SU-DHL-6 (cell line): ENCODE measurements around the gene ZHX3.

Source experiments
- H2AFZ ChIP-seq: fragments of 200-600 bp; sonication (generic); 2 replicates; pipeline ENCODE4 v1.6.1; 2014; ENCODE audit warnings: low read depth, mild to moderate bottlenecking, moderate library complexity, mixed read lengths, antibody characterized with exemption, low read length; ENCODE audit not compliant: severe bottlenecking
- H3F3A ChIP-seq: fragments of 200-600 bp; shearing (Covaris generic); 2 replicates; pipeline ENCODE4 v1.6.0; 2016; ENCODE audit warnings: antibody characterized with exemption, mild to moderate bottlenecking; ENCODE audit not compliant: insufficient read depth
- H3K27ac ChIP-seq: fragments of 200-600 bp; sonication (generic); 2 replicates; pipeline ENCODE4 v1.5.1; 2016; ENCODE audit warnings: low read depth, mild to moderate bottlenecking, low read length, moderate library complexity, mixed read lengths
- H3K27me3 ChIP-seq: fragments of 200-600 bp; sonication (generic), shearing (Covaris generic); 2 replicates; pipeline ENCODE4 v1.6.0; 2014; ENCODE audit warnings: mild to moderate bottlenecking, low read length
- H3K36me3 ChIP-seq: fragments of 200-600 bp; sonication (generic); 2 replicates; pipeline ENCODE4 v1.6.1; 2014; ENCODE audit warnings: mild to moderate bottlenecking, low read length, mixed read lengths
- H3K4me2 ChIP-seq: fragments of 300-600, 200-600 bp; shearing (Covaris generic), sonication (generic); 2 replicates; pipeline ENCODE4 v1.6.0; 2014; ENCODE audit warnings: low read length, low read depth, mild to moderate bottlenecking; ENCODE audit not compliant: poor library complexity, severe bottlenecking
- H3K4me3 ChIP-seq: fragments of 200-600 bp; sonication (generic); 2 replicates; pipeline ENCODE4 v1.5.1; 2014; ENCODE audit warnings: antibody characterized with exemption, low read length, mild to moderate bottlenecking, mixed read lengths; ENCODE audit not compliant: insufficient read depth, poor library complexity, severe bottlenecking
- H3K79me2 ChIP-seq: fragments of 200-600 bp; sonication (generic); 2 replicates; pipeline ENCODE4 v1.6.1; 2014; ENCODE audit warnings: mild to moderate bottlenecking, low read length, moderate library complexity; ENCODE audit not compliant: insufficient read depth
- H3K9ac ChIP-seq: fragments of 200-600 bp; sonication (generic); 2 replicates; pipeline ENCODE4 v1.7.0; 2014; ENCODE audit warnings: mild to moderate bottlenecking, low read length
- H3K9me2 ChIP-seq: fragments of 200-600 bp; sonication (generic); replicated peaks from 2 replicates; pipeline ENCODE4 v1.6.1; 2014; ENCODE audit warnings: low read length; ENCODE audit not compliant: insufficient read depth
- H3K9me3 ChIP-seq: fragments of 200-600 bp; sonication (generic); 2 replicates; pipeline ENCODE4 v1.6.1; 2014; ENCODE audit warnings: low read length, mixed read lengths; ENCODE audit not compliant: insufficient read depth
- H4K20me1 ChIP-seq: fragments of 200-600 bp; sonication (generic); 2 replicates; pipeline ENCODE4 v1.6.1; 2014; ENCODE audit warnings: low read depth, mild to moderate bottlenecking, antibody characterized with exemption, low read length, moderate library complexity, mixed read lengths
- EZH2phosphoT487 ChIP-seq: fragments of 200-600 bp; sonication (generic), shearing (Covaris generic); conservative IDR thresholded peaks from 2 replicates; pipeline ENCODE4 v1.6.1; 2018; ENCODE audit warnings: mild to moderate bottlenecking, antibody characterized with exemption, low read length, moderate library complexity, mixed read lengths
- TF ChIP-seq, protein P1 (sequence below): fragments of 200-600 bp; sonication (generic); IDR thresholded peaks from one replicate; pipeline ENCODE4 v1.5.1; 2017; ENCODE audit warnings: antibody characterized with exemption, mild to moderate bottlenecking, low read length, moderate library complexity; ENCODE audit not compliant: insufficient read depth, poor library complexity, severe bottlenecking

The ZHX3 gene

GRCh38 chr20:41331731-41332130 is 14.2 kb upstream of the ZHX3 start:
- no peaks in the 10 kb centered on the region for H3F3A ChIP-seq
- no peaks in the 10 kb centered on the region for H3K27me3 ChIP-seq
- H2AFZ ChIP-seq = no peak overlapping the region
- no peaks in the 10 kb centered on the region for H3K9me2 ChIP-seq
- no peak overlapping the region for H3K27ac ChIP-seq
- H3K36me3 ChIP-seq = no peaks in the 10 kb centered on the region
- H3K79me2 ChIP-seq = no peaks in the 10 kb centered on the region
- H4K20me1 ChIP-seq = no peaks in the 10 kb centered on the region
- no peaks in the 10 kb centered on the region for H3K9me3 ChIP-seq
- TF ChIP-seq, protein P1, sequence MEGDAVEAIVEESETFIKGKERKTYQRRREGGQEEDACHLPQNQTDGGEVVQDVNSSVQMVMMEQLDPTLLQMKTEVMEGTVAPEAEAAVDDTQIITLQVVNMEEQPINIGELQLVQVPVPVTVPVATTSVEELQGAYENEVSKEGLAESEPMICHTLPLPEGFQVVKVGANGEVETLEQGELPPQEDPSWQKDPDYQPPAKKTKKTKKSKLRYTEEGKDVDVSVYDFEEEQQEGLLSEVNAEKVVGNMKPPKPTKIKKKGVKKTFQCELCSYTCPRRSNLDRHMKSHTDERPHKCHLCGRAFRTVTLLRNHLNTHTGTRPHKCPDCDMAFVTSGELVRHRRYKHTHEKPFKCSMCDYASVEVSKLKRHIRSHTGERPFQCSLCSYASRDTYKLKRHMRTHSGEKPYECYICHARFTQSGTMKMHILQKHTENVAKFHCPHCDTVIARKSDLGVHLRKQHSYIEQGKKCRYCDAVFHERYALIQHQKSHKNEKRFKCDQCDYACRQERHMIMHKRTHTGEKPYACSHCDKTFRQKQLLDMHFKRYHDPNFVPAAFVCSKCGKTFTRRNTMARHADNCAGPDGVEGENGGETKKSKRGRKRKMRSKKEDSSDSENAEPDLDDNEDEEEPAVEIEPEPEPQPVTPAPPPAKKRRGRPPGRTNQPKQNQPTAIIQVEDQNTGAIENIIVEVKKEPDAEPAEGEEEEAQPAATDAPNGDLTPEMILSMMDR = no peak
- TF ChIP-seq EZH2phosphoT487 = no peak
- H3K9ac ChIP-seq = no peak overlapping the region
- no peak overlapping the region for H3K4me2 ChIP-seq
- no peak overlapping the region for H3K4me3 ChIP-seq

DNA sequence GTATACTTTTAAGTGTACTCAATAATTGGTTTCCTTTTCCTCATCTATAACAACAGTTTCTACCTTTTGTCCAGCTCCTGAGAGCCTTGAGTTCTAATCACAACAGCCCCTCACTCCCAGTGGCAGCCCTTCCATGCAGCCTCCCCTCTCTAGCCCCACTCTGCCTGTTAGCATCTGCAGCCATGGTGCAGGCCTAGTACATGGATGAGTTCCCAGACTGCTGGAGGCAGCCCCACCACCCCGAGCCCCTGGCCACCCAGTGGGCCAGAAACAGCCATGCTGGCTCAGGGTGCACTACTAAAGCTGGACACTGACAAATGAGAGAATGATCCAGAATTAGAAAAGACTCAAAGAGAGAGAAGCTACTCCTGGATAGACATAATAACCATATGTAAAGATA is 13.4 kb upstream of the ZHX3 start:
- H4K20me1 ChIP-seq = no peaks in the 10 kb centered on the region
- no peaks in the 10 kb centered on the region for H3K9me3 ChIP-seq
- H3K4me3 ChIP-seq = no peak overlapping the region
- no peaks in the 10 kb centered on the region for H3K36me3 ChIP-seq
- H2AFZ ChIP-seq = no peak overlapping the region
- H3K27ac ChIP-seq = no peak overlapping the region
- H3K27me3 ChIP-seq = no peaks in the 10 kb centered on the region
- no peak overlapping the region for H3K4me2 ChIP-seq
- no peaks in the 10 kb centered on the region for H3F3A ChIP-seq
- H3K9ac ChIP-seq = no peak overlapping the region
- no peaks in the 10 kb centered on the region for H3K9me2 ChIP-seq
- no peaks in the 10 kb centered on the region for H3K79me2 ChIP-seq
- no peak for TF ChIP-seq EZH2phosphoT487
- TF ChIP-seq, protein P1 = no peak

DNA sequence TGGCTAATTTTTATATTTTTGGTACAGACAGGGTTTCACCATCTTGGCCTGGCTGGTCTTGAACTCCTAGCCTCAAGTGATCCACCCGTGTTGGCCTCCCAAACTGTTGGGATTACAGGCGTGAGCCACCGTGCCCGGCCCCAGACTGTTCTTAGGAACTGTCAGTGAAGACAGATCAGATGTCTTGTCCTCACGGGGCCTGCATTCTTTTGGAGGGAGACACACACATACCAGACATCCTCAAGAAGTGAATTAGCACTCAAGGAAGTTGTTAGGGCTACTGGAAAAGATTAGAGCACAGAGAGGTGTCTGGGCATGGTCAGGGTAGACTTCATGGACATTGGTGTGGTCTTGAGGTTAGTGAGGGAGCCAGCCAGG is 12.8 kb upstream of the ZHX3 start:
- H3K9me3 ChIP-seq = no peaks in the 10 kb centered on the region
- H4K20me1 ChIP-seq = no peaks in the 10 kb centered on the region
- no peaks in the 10 kb centered on the region for H3K27me3 ChIP-seq
- no peak overlapping the region for H2AFZ ChIP-seq
- no peaks in the 10 kb centered on the region for H3K36me3 ChIP-seq
- H3K9me2 ChIP-seq = no peaks in the 10 kb centered on the region
- H3K4me2 ChIP-seq = no peak overlapping the region
- no peak overlapping the region for H3K9ac ChIP-seq
- H3K79me2 ChIP-seq = no peaks in the 10 kb centered on the region
- no peaks in the 10 kb centered on the region for H3F3A ChIP-seq
- no peak overlapping the region for H3K27ac ChIP-seq
- no peak overlapping the region for H3K4me3 ChIP-seq
- TF ChIP-seq, protein P1 = no peak
- no peak for TF ChIP-seq EZH2phosphoT487
